Tibial nerve (tissue), 4 donors: ENCODE results near the gene RAP1GAP. TPM values are rescaled to one million over a fixed set of nuclear protein-coding genes. Genes with fewer than 3 reads are reported as not detected.

Experiments used
- DNase-seq, 2 donors: peaks; one replicate each; pipeline ENCODE4 v3.0.0-alpha.2; 2019; ENCODE audit warnings: low spot score in 2 of 2
- H3K27ac ChIP-seq, 4 donors: fragments of 200-600 bp; sonication (generic) in 3 of 4; one replicate each; pipeline ENCODE4 v1.5.1; 2017 to 2019; ENCODE audit warnings: mild to moderate bottlenecking in 1 of 4
- H3K27me3 ChIP-seq, 2 donors: fragments of 200-600 bp; sonication (generic) in 1 of 2; one replicate each; pipeline versions ENCODE4 v1.5.1 to v1.6.0; 2017 to 2019
- H3K36me3 ChIP-seq, 3 donors: fragments of 200-600 bp; sonication (generic); one replicate each; pipeline ENCODE4 v1.5.1; 2018 to 2019
- H3K4me1 ChIP-seq, 4 donors: fragments of 200-600 bp; sonication (generic) in 3 of 4; one replicate each; pipeline ENCODE4 v1.5.1; 2017 to 2019
- H3K4me3 ChIP-seq, 4 donors: fragments of 200-600 bp; sonication (generic) in 3 of 4; one replicate each; pipeline ENCODE4 v1.5.1; 2017 to 2019; ENCODE audit warnings: mild to moderate bottlenecking in 1 of 4, moderate library complexity in 1 of 4
- H3K9me3 ChIP-seq, 4 donors: fragments of 200-600 bp; sonication (generic) in 3 of 4; one replicate each; pipeline ENCODE4 v1.5.1; 2017 to 2019
- CTCF ChIP-seq, 5 experiments: fragments of 200-600 bp in 3 of 5; fragments of 450-650 bp in 2 of 5; sonication (generic) in 3 of 5; IDR thresholded peaks; one replicate each; pipeline ENCODE4 v1.5.1; 2016 to 2019; ENCODE audit warnings: antibody characterized with exemption in 5 of 5, mild to moderate bottlenecking in 3 of 5, moderate library complexity in 2 of 5
- EP300 ChIP-seq, 2 donors: sonication (generic); formaldehyde crosslinking; IDR thresholded peaks; one replicate each; pipeline ENCODE4 v1.6.1; 2017; ENCODE audit warnings: antibody characterized with exemption in 2 of 2, mild to moderate bottlenecking in 1 of 2
- POLR2A ChIP-seq, 2 donors: fragments of 450-650 bp; IDR thresholded peaks; one replicate each; pipeline ENCODE4 v1.6.1; 2017; ENCODE audit warnings: antibody characterized with exemption in 2 of 2, mild to moderate bottlenecking in 2 of 2, moderate library complexity in 2 of 2
- WGBS, 2 donors: methylation state at CpG; one replicate each; pipeline ENCODE4 v1.1.5; 2018; 5-methylcytosine and 5-hydroxymethylcytosine counted together
- total RNA-seq, 4 donors: library from RNA; depleted of rRNA; stranded (reverse); fragments of >200 nt; gene quantifications; one replicate each; pipeline ENCODE4 v1.1.0, GENCODE V29; 2016

The RAP1GAP gene
- total RNA-seq, 4 donors from 2014 or later: 2.4 to 5.1 (median 4.6) TPM

DNA sequence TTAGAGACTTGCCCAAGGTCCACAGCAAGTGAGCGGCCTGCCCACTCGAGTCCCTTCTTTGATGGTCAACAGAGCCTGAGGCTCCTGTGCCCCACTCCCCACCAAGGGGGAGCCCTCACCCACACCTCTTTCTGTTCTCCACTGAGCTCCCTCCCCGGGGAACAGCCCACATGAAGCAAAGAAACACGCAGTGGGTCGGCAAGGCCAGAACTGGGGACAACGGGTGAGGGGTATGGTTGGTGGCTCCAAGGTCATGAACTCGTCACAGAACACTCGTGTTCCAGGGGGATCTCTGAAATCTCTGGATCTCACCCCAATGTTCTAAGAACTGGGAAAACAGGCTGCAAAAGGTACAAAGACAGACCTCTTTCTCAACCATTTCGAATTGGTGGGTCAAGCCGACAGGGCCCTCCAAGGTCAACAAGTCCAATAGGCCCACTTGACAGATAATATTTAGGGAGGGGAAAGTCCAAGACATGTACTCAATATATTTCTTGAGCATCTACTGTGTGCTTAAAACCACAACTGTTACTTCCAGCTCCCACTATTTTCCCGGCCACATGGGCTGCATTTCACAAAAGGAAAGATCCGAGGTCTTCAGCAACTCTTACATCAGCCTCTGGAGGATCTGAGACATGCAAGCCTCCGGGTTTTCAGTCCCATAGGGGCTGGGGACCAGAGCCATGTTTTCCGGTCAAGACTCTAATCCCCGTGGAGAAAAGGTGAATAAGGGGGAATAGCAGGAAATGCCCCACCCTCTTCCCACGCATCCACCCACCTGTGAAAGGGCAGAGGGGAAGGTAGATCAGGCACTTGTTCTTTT lies 1.1 kb upstream of the RAP1GAP start:
- 45 to 48% methylated on average over 16 of the region's 16 CpGs for WGBS, 2 donors
- no peaks in the 10 kb centered on the region for H3K9me3 ChIP-seq
- H3K4me1 ChIP-seq: peaks cover 0 to 55% (median 28%) of the 10 kb centered on the region in 4 donors
- H3K36me3 ChIP-seq: no peaks in the 10 kb centered on the region
- H3K27me3 ChIP-seq: peaks cover 0 to 50% of the 10 kb centered on the region in 2 donors
- TF ChIP-seq POLR2A (IDR thresholded peaks at IDR 0.05): no peak
- no peak for TF ChIP-seq CTCF (IDR thresholded peaks at IDR 0.05)
- TF ChIP-seq EP300 (IDR thresholded peaks at IDR 0.05): no peak
- H3K4me3 ChIP-seq: no peak overlapping the region
- no peak overlapping the region for H3K27ac ChIP-seq
- DNase-seq: no peak

DNA sequence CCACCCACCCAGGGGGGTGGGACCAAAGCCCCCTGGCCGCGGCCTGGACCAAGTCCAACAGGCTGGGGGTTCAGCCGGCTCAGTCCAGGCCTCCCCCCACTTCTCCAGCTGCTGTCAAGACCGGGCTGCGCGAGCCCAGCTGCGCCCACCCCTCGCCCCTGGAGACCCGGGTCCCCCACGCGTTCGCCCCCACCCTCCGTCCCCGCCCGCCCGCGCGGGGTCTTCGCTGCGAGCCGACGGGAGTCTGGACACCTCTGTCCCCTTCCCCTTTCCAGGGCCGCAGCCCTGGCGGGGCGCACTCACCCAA lies 253 bp downstream of the RAP1GAP start:
- 0 to 1% methylated on average over 5 to 19 of the region's 25 CpGs for WGBS, 2 donors
- H3K9me3 ChIP-seq: no peaks in the 10 kb centered on the region
- no peak overlapping the region for H3K27ac ChIP-seq
- peaks cover 0 to 53% (median 28%) of the 10 kb centered on the region in 4 donors for H3K4me1 ChIP-seq
- H3K4me3 ChIP-seq: peak overlapping the region; percentile 22 to 38 (median 32)
- H3K36me3 ChIP-seq: no peaks in the 10 kb centered on the region
- peaks cover 0 to 56% of the 10 kb centered on the region in 2 donors for H3K27me3 ChIP-seq
- TF ChIP-seq EP300 (IDR thresholded peaks at IDR 0.05) (no peak), CTCF (IDR thresholded peaks at IDR 0.05) (no peak), POLR2A (IDR thresholded peaks at IDR 0.05) (no peak)
- no peak for DNase-seq

DNA sequence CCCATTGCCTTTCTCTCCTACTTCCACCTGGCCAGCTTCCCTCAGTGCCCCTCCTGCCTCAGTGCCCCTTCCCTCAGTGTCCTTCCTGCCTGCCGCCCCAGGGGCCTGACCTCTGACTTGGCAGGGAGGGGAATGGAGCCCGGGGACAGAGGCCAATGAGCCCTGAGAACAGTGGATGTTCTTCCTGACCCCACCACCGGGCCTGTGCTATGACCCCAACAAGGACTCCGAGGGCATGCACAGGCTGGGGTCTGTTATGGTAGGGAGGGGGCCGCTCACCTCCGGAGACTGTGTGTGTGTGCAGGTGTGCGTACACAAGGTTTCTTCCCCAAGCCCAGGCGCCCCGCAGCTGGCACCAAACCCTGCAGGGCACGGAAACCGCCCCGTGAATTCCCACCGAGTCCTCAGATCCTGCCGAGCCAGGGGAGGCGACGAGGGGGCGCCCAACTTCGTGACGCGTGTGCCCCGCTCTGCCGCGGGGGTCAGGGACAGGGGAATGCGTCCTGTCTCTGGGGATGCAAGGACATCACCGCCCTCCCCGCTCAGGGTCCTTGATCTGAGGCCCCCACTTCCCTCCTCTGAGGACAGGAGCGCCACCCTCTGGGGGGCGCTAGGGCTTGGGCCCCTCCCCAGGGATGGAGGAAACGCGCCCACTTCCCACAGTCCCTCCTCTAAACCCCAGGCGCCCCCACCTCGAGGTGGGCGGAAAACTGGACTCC lies 766 bp downstream of the RAP1GAP start:
- Histone ChIP-seq H3K36me3 (no peaks in the 10 kb centered on the region), H3K4me1 (peaks cover 0 to 48% (median 23%) of the 10 kb centered on the region in 4 donors), H3K27ac (no peak overlapping the region), H3K4me3 (peak overlapping the region in 1 of 4 donors; percentile 38), H3K9me3 (no peaks in the 10 kb centered on the region), H3K27me3 (peaks cover 0 to 58% of the 10 kb centered on the region in 2 donors)
- DNase-seq: no peak
- TF ChIP-seq CTCF (IDR thresholded peaks at IDR 0.05): no peak
- TF ChIP-seq POLR2A (IDR thresholded peaks at IDR 0.05): no peak
- TF ChIP-seq EP300 (IDR thresholded peaks at IDR 0.05): no peak
- WGBS, 2 donors: 14 to 19% methylated on average over 28 to 31 of the region's 33 CpGs

DNA sequence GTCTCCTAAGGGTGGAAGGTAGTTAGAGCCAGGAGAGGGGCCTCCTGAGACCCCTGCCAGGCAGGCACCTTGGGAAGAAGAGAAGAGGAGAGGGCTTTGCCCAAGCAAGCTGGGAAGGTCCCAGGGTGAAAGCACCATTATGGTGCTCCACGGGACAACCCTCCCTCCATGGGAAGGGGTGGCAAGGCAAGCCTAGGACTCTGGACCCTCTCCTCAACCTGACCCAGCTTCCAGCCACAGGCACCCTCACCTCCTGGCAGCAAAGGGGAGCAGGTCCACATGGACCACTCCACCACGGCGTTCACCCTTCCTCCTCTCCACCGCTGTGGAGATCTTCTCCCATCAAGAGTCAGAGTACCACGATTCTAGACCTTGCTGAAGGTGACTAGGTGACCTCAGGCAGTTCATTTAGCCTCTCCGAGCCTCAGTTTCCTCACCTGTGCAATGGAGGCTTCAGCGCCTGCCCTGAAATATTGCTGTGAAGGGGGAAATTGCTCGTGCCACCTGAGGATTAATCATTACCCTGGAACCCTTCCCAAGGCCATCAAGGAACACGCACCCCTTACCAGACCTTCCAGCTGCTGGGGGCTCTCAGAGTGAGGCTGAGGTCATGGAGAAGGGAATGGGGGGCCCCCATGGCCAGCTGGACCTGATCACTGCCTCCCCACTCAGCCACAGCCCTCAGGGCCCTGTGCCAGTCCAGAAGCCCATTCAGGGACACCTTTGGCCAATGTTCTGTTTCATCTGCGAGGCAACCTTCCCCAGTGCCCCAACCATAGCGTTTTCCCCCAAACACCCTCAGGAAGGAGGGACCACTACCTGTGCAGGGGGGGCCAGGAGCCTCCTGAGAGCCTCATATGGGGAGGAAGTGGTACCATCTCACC lies 1.6 kb downstream of the RAP1GAP start:
- DNase-seq: no peak
- peaks cover 0 to 40% (median 15%) of the 10 kb centered on the region in 4 donors for H3K4me1 ChIP-seq

More for the DNA sequence above, 1.6 kb downstream of the RAP1GAP start:
- H3K27me3 ChIP-seq: peaks cover 0 to 66% of the 10 kb centered on the region in 2 donors
- TF ChIP-seq POLR2A (IDR thresholded peaks at IDR 0.05) (no peak), CTCF (IDR thresholded peaks at IDR 0.05) (no peak), EP300 (IDR thresholded peaks at IDR 0.05) (no peak)
- no peaks in the 10 kb centered on the region for H3K36me3 ChIP-seq
- 81 to 88% methylated on average over 9 to 11 of the region's 11 CpGs for WGBS, 2 donors
- no peak overlapping the region for H3K27ac ChIP-seq
- no peak overlapping the region for H3K4me3 ChIP-seq
- no peaks in the 10 kb centered on the region for H3K9me3 ChIP-seq
